ENCODE data around the gene TMEM170B. TPM values are rescaled to one million over a fixed set of nuclear protein-coding genes. Genes with fewer than 3 reads are reported as not detected.

TMEM170B gene
- total RNA-seq, 4 donors from 2014 or later = 2.0 to 15.3 (median 10.8) TPM

GRCh38 chr6:11615214-11615602 is 77.7 kb downstream of the TMEM170B start:
- H3K36me3 ChIP-seq = no peaks in the 10 kb centered on the region
- no peak overlapping the region for H3K4me3 ChIP-seq
- no peaks in the 10 kb centered on the region for H3K4me1 ChIP-seq
- no peak overlapping the region for H3K27ac ChIP-seq
- intact Hi-C loops (cut with DNase I; ENCODE audit: low total_unique reads) = no loop called here
- no peak for DNase-seq
- TF ChIP-seq CTCF (IDR thresholded peaks at IDR 0.05) (no peak), POLR2A (IDR thresholded peaks at IDR 0.05) (no peak)
- no peaks in the 10 kb centered on the region for H3K9me3 ChIP-seq
- H3K27me3 ChIP-seq = no peaks in the 10 kb centered on the region

DNA sequence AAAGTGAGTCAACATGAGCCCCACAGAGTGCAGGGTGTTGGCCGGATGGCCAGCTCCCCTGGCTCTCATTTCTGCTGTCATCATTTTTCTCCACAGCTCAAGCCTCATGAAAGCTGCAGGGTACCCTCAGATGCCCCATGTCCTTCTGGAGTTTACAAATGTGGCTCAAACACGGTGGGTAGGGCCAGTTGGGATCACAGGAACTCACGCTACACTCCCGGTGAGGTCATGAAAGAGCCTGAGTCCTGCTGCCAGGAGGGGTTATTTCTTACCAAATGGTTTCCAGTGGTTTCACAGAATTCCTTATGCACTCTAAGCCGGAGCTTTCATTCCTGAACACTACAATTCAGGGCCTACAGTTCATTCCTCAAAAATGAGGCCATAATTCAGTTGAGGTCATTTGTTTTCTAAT is 78.7 kb downstream of the TMEM170B start:
- H3K27ac ChIP-seq = no peak overlapping the region
- no peak for DNase-seq
- H3K27me3 ChIP-seq = no peaks in the 10 kb centered on the region
- TF ChIP-seq CTCF (IDR thresholded peaks at IDR 0.05) (no peak), POLR2A (IDR thresholded peaks at IDR 0.05) (no peak)
- no peaks in the 10 kb centered on the region for H3K36me3 ChIP-seq
- intact Hi-C loops (cut with DNase I; ENCODE audit: low total_unique reads) = no loop called here
- no peaks in the 10 kb centered on the region for H3K4me1 ChIP-seq
- no peaks in the 10 kb centered on the region for H3K9me3 ChIP-seq
- no peak overlapping the region for H3K4me3 ChIP-seq

- Histone ChIP-seq H3K36me3 (no peaks in the 10 kb centered on the region), H3K4me1 (no peaks in the 10 kb centered on the region), H3K4me3 (no peak overlapping the region), H3K27me3 (no peaks in the 10 kb centered on the region), H3K27ac (no peak overlapping the region), H3K9me3 (no peaks in the 10 kb centered on the region)
- intact Hi-C loops (cut with DNase I; ENCODE audit: low total_unique reads) = no loop called here
- no peak for TF ChIP-seq CTCF (IDR thresholded peaks at IDR 0.05)
- no peak for TF ChIP-seq POLR2A (IDR thresholded peaks at IDR 0.05)
- DNase-seq = no peak
Measured at GRCh38 chr6:11618533-11618932, 81.0 kb downstream of the TMEM170B start.

GRCh38 chr6:11621119-11621518 is 83.6 kb downstream of the TMEM170B start:
- Histone ChIP-seq H3K4me1 (no peaks in the 10 kb centered on the region), H3K27ac (no peak overlapping the region), H3K4me3 (no peak overlapping the region), H3K36me3 (no peaks in the 10 kb centered on the region), H3K27me3 (no peaks in the 10 kb centered on the region), H3K9me3 (no peaks in the 10 kb centered on the region)
- intact Hi-C loops (cut with DNase I; ENCODE audit: low total_unique reads) = no loop called here
- DNase-seq = no peak
- TF ChIP-seq CTCF (IDR thresholded peaks at IDR 0.05) (no peak), POLR2A (IDR thresholded peaks at IDR 0.05) (no peak)

DNA sequence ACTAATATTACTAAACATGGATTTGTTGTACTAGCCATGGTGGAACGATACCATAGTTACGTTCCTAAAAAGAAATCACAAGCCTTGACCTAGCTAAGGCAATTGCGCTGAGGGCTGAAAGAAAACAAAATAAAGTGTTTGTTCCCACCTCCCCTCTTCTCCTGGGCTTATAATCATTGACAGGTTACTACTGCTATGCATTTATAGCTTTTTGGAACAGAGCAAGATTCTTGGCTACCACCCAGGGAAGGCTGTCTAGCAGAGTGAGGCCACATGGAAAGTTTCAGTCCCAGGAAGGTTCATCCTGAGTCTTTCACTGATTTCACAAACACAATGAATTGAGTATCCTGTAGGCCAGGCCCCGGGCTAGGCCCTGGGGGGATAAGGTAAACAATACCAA is 84.6 kb downstream of the TMEM170B start:
- intact Hi-C loops (cut with DNase I; ENCODE audit: low total_unique reads) = no loop called here
- no peak for DNase-seq
- Histone ChIP-seq H3K36me3 (no peaks in the 10 kb centered on the region), H3K27me3 (no peaks in the 10 kb centered on the region), H3K4me3 (no peak overlapping the region), H3K9me3 (no peaks in the 10 kb centered on the region), H3K4me1 (no peaks in the 10 kb centered on the region), H3K27ac (no peak overlapping the region)
- no peak for TF ChIP-seq CTCF (IDR thresholded peaks at IDR 0.05)
- TF ChIP-seq POLR2A (IDR thresholded peaks at IDR 0.05) = no peak

Measured in uterus (tissue), 4 donors.